ENCODE results near the gene PHC3. TPM values are rescaled to one million over a fixed set of nuclear protein-coding genes. Genes with fewer than 3 reads are reported as not detected.

Gene PHC3
- total RNA-seq, 1 donor, result 36.9 TPM

- no peak for DNase-seq (ENCODE audit: insufficient read length, low spot score, missing footprints)
Measured at GRCh38 chr3:170205302-170205701, 23.8 kb upstream of the PHC3 start.

GRCh38 chr3:170204509-170204908 lies 23.0 kb upstream of the PHC3 start:
- Histone ChIP-seq H3K4me1 (ENCODE audit: insufficient read depth, low read length) (no peaks in the 10 kb centered on the region), H2AFZ (ENCODE audit: low read length) (no peak overlapping the region), H3K4me2 (ENCODE audit: insufficient read depth, low read length) (no peak overlapping the region), H3K9me3 (ENCODE audit: low read depth, low read length) (no peaks in the 10 kb centered on the region), H3K79me2 (ENCODE audit: insufficient read depth, low read length) (no peaks in the 10 kb centered on the region), H3K27me3 (ENCODE audit: insufficient read depth, low read length) (no peaks in the 10 kb centered on the region), H3K4me3 (ENCODE audit: insufficient read depth, low read length) (no peak overlapping the region), H3K27ac (ENCODE audit: low read depth, low read length) (no peak overlapping the region), H4K20me1 (ENCODE audit: insufficient read depth, low read length) (no peaks in the 10 kb centered on the region), H3K36me3 (ENCODE audit: insufficient read depth, low read length) (no peaks in the 10 kb centered on the region)
- no peak for DNase-seq (ENCODE audit: insufficient read length, low spot score, missing footprints)
- TF ChIP-seq CTCF (IDR thresholded peaks at IDR 0.05; ENCODE audit: extremely low read depth, low read depth, low read length), result no peak

More at GRCh38 chr3:170205302-170205701, 23.8 kb upstream of the PHC3 start:
- no peaks in the 10 kb centered on the region for H3K36me3 ChIP-seq (ENCODE audit: insufficient read depth, low read length)
- H3K9me3 ChIP-seq (ENCODE audit: low read depth, low read length), result no peaks in the 10 kb centered on the region
- no peak for TF ChIP-seq CTCF (IDR thresholded peaks at IDR 0.05; ENCODE audit: extremely low read depth, low read depth, low read length)
- H3K4me2 ChIP-seq (ENCODE audit: insufficient read depth, low read length), result no peak overlapping the region
- H3K27me3 ChIP-seq (ENCODE audit: insufficient read depth, low read length), result no peaks in the 10 kb centered on the region
- no peaks in the 10 kb centered on the region for H3K4me1 ChIP-seq (ENCODE audit: insufficient read depth, low read length)
- H4K20me1 ChIP-seq (ENCODE audit: insufficient read depth, low read length), result no peaks in the 10 kb centered on the region
- H2AFZ ChIP-seq (ENCODE audit: low read length), result no peak overlapping the region
- no peak overlapping the region for H3K4me3 ChIP-seq (ENCODE audit: insufficient read depth, low read length)
- no peaks in the 10 kb centered on the region for H3K79me2 ChIP-seq (ENCODE audit: insufficient read depth, low read length)
- H3K27ac ChIP-seq (ENCODE audit: low read depth, low read length), result no peak overlapping the region

GRCh38 chr3:170204023-170204472 lies 22.5 kb upstream of the PHC3 start:
- no peaks in the 10 kb centered on the region for H3K27me3 ChIP-seq (ENCODE audit: insufficient read depth, low read length)
- H3K79me2 ChIP-seq (ENCODE audit: insufficient read depth, low read length), result no peaks in the 10 kb centered on the region
- H3K4me3 ChIP-seq (ENCODE audit: insufficient read depth, low read length), result no peak overlapping the region
- H3K27ac ChIP-seq (ENCODE audit: low read depth, low read length), result no peak overlapping the region
- H3K4me2 ChIP-seq (ENCODE audit: insufficient read depth, low read length), result no peak overlapping the region
- H3K4me1 ChIP-seq (ENCODE audit: insufficient read depth, low read length), result no peaks in the 10 kb centered on the region
- TF ChIP-seq CTCF (IDR thresholded peaks at IDR 0.05; ENCODE audit: extremely low read depth, low read depth, low read length), result no peak
- H3K36me3 ChIP-seq (ENCODE audit: insufficient read depth, low read length), result no peaks in the 10 kb centered on the region
- no peaks in the 10 kb centered on the region for H3K9me3 ChIP-seq (ENCODE audit: low read depth, low read length)
- H2AFZ ChIP-seq (ENCODE audit: low read length), result no peak overlapping the region
- no peaks in the 10 kb centered on the region for H4K20me1 ChIP-seq (ENCODE audit: insufficient read depth, low read length)
- no peak for DNase-seq (ENCODE audit: insufficient read length, low spot score, missing footprints)

- Histone ChIP-seq H3K4me1 (ENCODE audit: insufficient read depth, low read length) (no peaks in the 10 kb centered on the region), H3K4me3 (ENCODE audit: insufficient read depth, low read length) (no peak overlapping the region), H4K20me1 (ENCODE audit: insufficient read depth, low read length) (no peaks in the 10 kb centered on the region), H3K4me2 (ENCODE audit: insufficient read depth, low read length) (no peak overlapping the region), H3K27ac (ENCODE audit: low read depth, low read length) (no peak overlapping the region), H3K36me3 (ENCODE audit: insufficient read depth, low read length) (no peaks in the 10 kb centered on the region), H3K27me3 (ENCODE audit: insufficient read depth, low read length) (no peaks in the 10 kb centered on the region), H3K79me2 (ENCODE audit: insufficient read depth, low read length) (no peaks in the 10 kb centered on the region), H3K9me3 (ENCODE audit: low read depth, low read length) (no peaks in the 10 kb centered on the region), H2AFZ (ENCODE audit: low read length) (no peak overlapping the region)
- TF ChIP-seq CTCF (IDR thresholded peaks at IDR 0.05; ENCODE audit: extremely low read depth, low read depth, low read length), result no peak
- DNase-seq (ENCODE audit: insufficient read length, low spot score, missing footprints), result no peak
Measured at GRCh38 chr3:170203457-170203856, 21.9 kb upstream of the PHC3 start.
